H1 (cell line): ENCODE results near the gene DDX60. TPM values are rescaled to one million over a fixed set of nuclear protein-coding genes. Genes with fewer than 3 reads are reported as not detected.

ENCODE experiments used
- CTCF ChIA-PET: fragments of 300-600 bp; sonication (Branson Sonifier 250); formaldehyde crosslinking; loops from one replicate; lab custom pipeline; 2021; ENCODE audit not compliant: partially characterized antibody; lab: Charles Lee
- POLR2A ChIA-PET: fragments of 300-600 bp; sonication (Branson Sonifier 250); formaldehyde crosslinking; loops from one replicate; lab custom pipeline; 2021; ENCODE audit warnings: inconsistent platforms; ENCODE audit not compliant: partially characterized antibody; lab: Charles Lee
- DNase-seq, 2 experiments: peaks; one replicate each; pipeline versions ENCODE4 v3.0.0 to v3.0.0-alpha.2; 2010 to 2022; ENCODE audit warnings: low spot score in 2 of 2, low read depth in 1 of 2, mixed read lengths in 1 of 2
- FAIRE-seq: peaks from 2 replicates; lab custom pipeline; 2011; peaks lifted over from hg19 to GRCh38; lab: Jason Lieb, UNC
- H2AFZ ChIP-seq: 2 replicates; pipeline ENCODE4 v1.8.1; 2012; ENCODE audit warnings: low read length, inconsistent platforms
- H2AK5ac ChIP-seq: 2 replicates; pipeline ENCODE4 v1.6.1; 2013; ENCODE audit warnings: low read depth, low read length
- H2BK120ac ChIP-seq: replicated peaks from 2 replicates; pipeline ENCODE3; 2013; ENCODE audit warnings: low read depth, low read length, inconsistent platforms
- H2BK12ac ChIP-seq: 2 replicates; pipeline ENCODE4 v1.6.1; 2013; ENCODE audit warnings: low read depth, low read length
- H2BK15ac ChIP-seq: 2 replicates; pipeline ENCODE4 v1.6.1; 2013; ENCODE audit warnings: low read length
- H2BK20ac ChIP-seq: 2 replicates; pipeline ENCODE4 v1.6.1; 2013; ENCODE audit warnings: low read length
- H2BK5ac ChIP-seq: 2 replicates; pipeline ENCODE4 v1.6.1; 2013; ENCODE audit warnings: low read depth, low read length
- H3K14ac ChIP-seq: 2 replicates; pipeline ENCODE4 v1.6.1; 2013; ENCODE audit warnings: inconsistent platforms; ENCODE audit not compliant: insufficient read length
- H3K18ac ChIP-seq: 2 replicates; pipeline ENCODE4 v1.6.1; 2013; ENCODE audit warnings: low read length; ENCODE audit errors: extremely low read depth
- H3K23ac ChIP-seq: 2 replicates; pipeline ENCODE4 v1.6.1; 2013; ENCODE audit warnings: inconsistent platforms; ENCODE audit not compliant: insufficient read length
- H3K23me2 ChIP-seq: 2 replicates; pipeline ENCODE4 v1.6.1; 2013; ENCODE audit warnings: low read depth, low read length
- H3K27ac ChIP-seq: 2 replicates; pipeline ENCODE4 v1.6.1; 2011; ENCODE audit warnings: low read depth, low read length, inconsistent platforms
- H3K27me3 ChIP-seq, 4 experiments: replicated peaks in 1 of 4; 1 replicate in 1 of 4; 2 replicates in 3 of 4; pipeline versions ENCODE4 v1.6.1 to v1.8.1; 2011 to 2013; ENCODE audit warnings: low read length in 3 of 4, mild to moderate bottlenecking in 3 of 4, inconsistent platforms in 2 of 4, mixed read lengths in 2 of 4, moderate library complexity in 1 of 4; ENCODE audit not compliant: control insufficient read depth in 3 of 4, insufficient read depth in 3 of 4; ENCODE audit errors: extremely low read depth in 1 of 4
- H3K36me3 ChIP-seq, 4 experiments: 2 replicates each; pipeline versions ENCODE4 v1.6.1 to v1.8.1; 2011 to 2013; ENCODE audit warnings: mild to moderate bottlenecking in 4 of 4, low read length in 3 of 4, moderate library complexity in 2 of 4, control low read depth in 1 of 4, inconsistent platforms in 1 of 4; ENCODE audit not compliant: insufficient read depth in 4 of 4, control insufficient read depth in 2 of 4
- H3K4ac ChIP-seq: replicated peaks from 2 replicates; pipeline ENCODE3; 2013; ENCODE audit warnings: low read length, low read depth, mixed read lengths, inconsistent platforms; ENCODE audit not compliant: insufficient read length
- H3K4me1 ChIP-seq, 4 experiments: replicated peaks in 1 of 4; 1 replicate in 1 of 4; 2 replicates in 3 of 4; pipeline versions ENCODE4 v1.6.1 to v1.8.1; 2011 to 2013; ENCODE audit warnings: low read length in 3 of 4, inconsistent platforms in 2 of 4, mixed read lengths in 1 of 4; ENCODE audit not compliant: insufficient read depth in 4 of 4, control insufficient read depth in 3 of 4
- H3K4me2 ChIP-seq, 2 experiments: 2 replicates each; pipeline versions ENCODE4 v1.6.1 to v1.8.1; 2011 to 2013; ENCODE audit warnings: low read depth in 2 of 2, low read length in 2 of 2, control low read depth in 1 of 2, inconsistent platforms in 1 of 2, mild to moderate bottlenecking in 1 of 2; ENCODE audit not compliant: insufficient read depth in 1 of 2
- H3K4me3 ChIP-seq, 4 experiments: fragments of 200-600, 300-600 bp in 1 of 4; sonication (generic), shearing (Covaris generic), sonication (Bioruptor Twin) in 1 of 4; 2 replicates each; pipeline versions ENCODE4 v1.5.1 to v1.8.1; 2011 to 2016; ENCODE audit warnings: low read length in 4 of 4, low read depth in 3 of 4, control low read depth in 2 of 4, inconsistent platforms in 2 of 4, mild to moderate bottlenecking in 2 of 4, mixed read lengths in 1 of 4, moderate library complexity in 1 of 4; ENCODE audit not compliant: insufficient read depth in 2 of 4; ENCODE audit errors: extremely low read depth in 1 of 4
- H3K56ac ChIP-seq: replicated peaks from 2 replicates; pipeline ENCODE3; 2013; ENCODE audit warnings: low read depth, mild to moderate bottlenecking, mixed read lengths, low read length, inconsistent platforms; ENCODE audit not compliant: insufficient read length
- H3K79me1 ChIP-seq: 2 replicates; pipeline ENCODE4 v1.6.1; 2013; ENCODE audit warnings: low read depth, low read length, control low read depth
- H3K79me2 ChIP-seq, 2 experiments: 2 replicates each; pipeline versions ENCODE4 v1.6.1 to v1.8.1; 2012 to 2013; ENCODE audit warnings: low read length in 2 of 2, mild to moderate bottlenecking in 2 of 2, inconsistent platforms in 1 of 2; ENCODE audit not compliant: insufficient read depth in 2 of 2, control insufficient read depth in 1 of 2
- H3K9ac ChIP-seq, 4 experiments: replicated peaks in 1 of 4; 1 replicate in 1 of 4; 2 replicates in 3 of 4; pipeline versions ENCODE4 v1.6.1 to v1.8.1; 2011 to 2013; ENCODE audit warnings: low read depth in 3 of 4, low read length in 3 of 4, control low read depth in 2 of 4, mild to moderate bottlenecking in 2 of 4, moderate library complexity in 2 of 4, inconsistent platforms in 1 of 4; ENCODE audit errors: extremely low read depth in 1 of 4
- H3K9me3 ChIP-seq, 2 experiments: 2 replicates each; pipeline versions ENCODE4 v1.6.1 to v1.8.1; 2012 to 2013; ENCODE audit warnings: mild to moderate bottlenecking in 2 of 2, moderate library complexity in 2 of 2, control low read depth in 1 of 2, inconsistent platforms in 1 of 2, low read depth in 1 of 2, low read length in 1 of 2, mixed read lengths in 1 of 2; ENCODE audit not compliant: insufficient read depth in 2 of 2
- H4K20me1 ChIP-seq, 2 experiments: replicated peaks in 1 of 2; 2 replicates each; pipeline versions ENCODE3 to v1.8.1; 2011 to 2013; ENCODE audit warnings: inconsistent platforms in 2 of 2, low read length in 2 of 2, mild to moderate bottlenecking in 1 of 2; ENCODE audit not compliant: insufficient read depth in 2 of 2, control insufficient read depth in 1 of 2
- H4K5ac ChIP-seq: 2 replicates; pipeline ENCODE4 v1.6.1; 2013; ENCODE audit warnings: low read length, low read depth, mixed read lengths, inconsistent platforms; ENCODE audit not compliant: insufficient read length
- H4K8ac ChIP-seq: 2 replicates; pipeline ENCODE4 v1.8.0; 2013; ENCODE audit warnings: mild to moderate bottlenecking, moderate library complexity, low read length, inconsistent platforms; ENCODE audit not compliant: insufficient read depth; ENCODE audit errors: extremely low read depth
- H4K91ac ChIP-seq: replicated peaks from 2 replicates; pipeline ENCODE3; 2013; ENCODE audit warnings: low read length, mixed read lengths, inconsistent platforms; ENCODE audit not compliant: insufficient read length
- MAFK ChIP-seq: IDR thresholded peaks from 2 replicates; pipeline ENCODE4 v1.6.1; 2012; ENCODE audit warnings: low read depth, mild to moderate bottlenecking, improper control_type of control experiment, low read length
- RFX5 ChIP-seq: IDR thresholded peaks from 2 replicates; pipeline ENCODE4 v1.6.1; 2011; ENCODE audit warnings: low read depth, low read length, improper control_type of control experiment, borderline replicate concordance
- SAP30 ChIP-seq: fragments of 300-600 bp; sonication (generic); IDR thresholded peaks from 2 replicates; pipeline ENCODE4 v1.7.1; 2012; ENCODE audit warnings: low read length, moderate library complexity, mild to moderate bottlenecking, inconsistent platforms; ENCODE audit not compliant: insufficient read depth, insufficient replicate concordance
- TBP ChIP-seq: IDR thresholded peaks from 2 replicates; pipeline ENCODE4 v1.6.1; 2011; ENCODE audit warnings: low read depth, low read length, improper control_type of control experiment
- WGBS, 2 experiments: shearing (Covaris generic) in 1 of 2; methylation state at CpG; one replicate each; pipeline versions ENCODE4 v1.1.6 to v1.1.7; 2013 to 2015; ENCODE audit warnings: low lambda C conversion rate in 2 of 2, mixed read lengths in 2 of 2, inconsistent platforms in 1 of 2, low coverage in 1 of 2, missing lambda C conversion rate in 1 of 2; ENCODE audit not compliant: insufficient replicate concordance in 2 of 2, insufficient coverage in 1 of 2, insufficient read length in 1 of 2; ENCODE audit errors: extremely low coverage in 1 of 2, missing lambda C conversion rate in 1 of 2; 5-methylcytosine and 5-hydroxymethylcytosine counted together
- polyA plus RNA-seq, 7 experiments: library from polyadenylated mRNA; depleted of rRNA in 3 of 7; stranded (reverse) in 5 of 7; unstranded in 2 of 7; fragments of >200 nt in 5 of 7; fragments of 200-250 nt in 2 of 7; gene quantifications; 1 replicate in 5 of 7; 2 replicates in 1 of 7; 4 replicates in 1 of 7; pipeline versions ENCODE4 v1.2.1 to v1.2.3, GENCODE V29; 2011 to 2013; ENCODE audit warnings: missing spikeins in 2 of 7, mixed read lengths in 2 of 7
- total RNA-seq: library from RNA; stranded (reverse); fragmentation: NEBNext Ultra II Directional; extraction: Animal tissue kit (Norgen Biotek cat#: 25700); gene quantifications from 2 replicates; pipeline ENCODE4 v1.2.1, GENCODE V29; 2021

DDX60 gene
- total and polyA plus RNA-seq, 2 of the 8 experiments (the other 6 are each of a cell fraction or from before 2014, with no cell fraction given): 1.00 to 1.6 TPM

DNA sequence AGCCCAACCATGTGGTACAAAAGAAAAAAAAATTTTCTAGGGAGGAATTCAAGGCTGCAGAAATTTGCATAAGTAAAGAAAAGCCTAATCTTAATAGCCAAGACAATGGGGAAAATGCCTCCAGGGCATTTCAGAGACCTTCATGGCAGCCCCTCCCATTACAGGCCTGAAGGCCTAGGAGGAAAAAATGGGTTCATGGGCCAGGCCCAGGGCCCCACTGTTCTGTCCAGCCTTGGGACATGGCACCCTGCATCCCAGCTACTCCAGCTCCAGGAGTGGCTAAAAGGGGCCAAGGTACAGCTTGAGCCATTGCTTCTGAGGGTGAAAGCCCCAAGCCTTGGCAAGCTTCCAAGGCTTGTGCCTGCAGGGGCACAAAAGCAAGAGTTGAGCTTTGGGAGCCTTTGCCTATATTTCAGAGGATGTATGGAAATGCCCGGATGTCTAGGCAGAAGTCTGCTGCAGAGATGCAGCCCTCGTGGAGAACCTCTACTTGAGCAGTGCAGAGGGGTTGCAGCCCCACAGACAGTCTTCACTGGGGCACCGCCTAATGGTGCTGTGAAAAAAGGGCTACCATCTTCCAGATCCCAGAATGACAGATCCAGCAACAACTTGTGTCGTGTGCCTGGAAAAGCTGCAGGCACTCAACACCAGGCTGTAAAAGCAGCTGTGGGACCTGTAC lies 115.2 kb downstream of the DDX60 start:
- DNase-seq: no peak

More for the DNA sequence above, 115.2 kb downstream of the DDX60 start:
- no peak overlapping the region for H3K4me3 ChIP-seq
- no peak overlapping the region for H2BK20ac ChIP-seq
- no peak overlapping the region for H3K18ac ChIP-seq
- no peaks in the 10 kb centered on the region for H3K79me1 ChIP-seq
- no peaks in the 10 kb centered on the region for H3K36me3 ChIP-seq
- no peak overlapping the region for H3K27ac ChIP-seq
- POLR2A ChIA-PET: no interaction called here
- no peaks in the 10 kb centered on the region for H3K4me1 ChIP-seq
- H3K27me3 ChIP-seq: no peaks in the 10 kb centered on the region
- H2BK5ac ChIP-seq: no peak overlapping the region
- H4K5ac ChIP-seq: no peak overlapping the region
- no peak overlapping the region for H4K91ac ChIP-seq
- H2BK15ac ChIP-seq: no peak overlapping the region
- no peaks in the 10 kb centered on the region for H3K23me2 ChIP-seq
- no peak overlapping the region for H3K14ac ChIP-seq
- CTCF ChIA-PET: no interaction called here
- H2BK120ac ChIP-seq: no peak overlapping the region
- no peak overlapping the region for H3K4me2 ChIP-seq
- no peak overlapping the region for H3K9ac ChIP-seq
- TF ChIP-seq TBP: no peak
- TF ChIP-seq MAFK: no peak
- no peak for TF ChIP-seq SAP30
- TF ChIP-seq RFX5: no peak
- no peaks in the 10 kb centered on the region for H3K79me2 ChIP-seq
- peaks cover 24 to 28% of the 10 kb centered on the region in 2 experiments for H3K9me3 ChIP-seq
- no peak overlapping the region for H3K23ac ChIP-seq
- H2AK5ac ChIP-seq: no peak overlapping the region
- H3K4ac ChIP-seq: no peak overlapping the region
- no peak overlapping the region for H4K8ac ChIP-seq
- no peak overlapping the region for H2BK12ac ChIP-seq
- 92% methylated on average over 4 of the region's 4 CpGs; no CpG with 5 or more reads in 1 of the 2 experiments for WGBS, 2 experiments
- no peak overlapping the region for H3K56ac ChIP-seq
- no peak overlapping the region for H2AFZ ChIP-seq
- FAIRE-seq: no peak
- H4K20me1 ChIP-seq: no peaks in the 10 kb centered on the region
